ENCODE results near the gene PDS5B.

- no peak for TF ChIP-seq CTCF (IDR thresholded peaks at IDR 0.05)
- no peak for TF ChIP-seq GABPB1 (CRISPR knock-in tag; IDR thresholded peaks at IDR 0.05)
- TF ChIP-seq FOXP4 (CRISPR knock-in tag; IDR thresholded peaks at IDR 0.05): no peak
- TF ChIP-seq ESRRA (CRISPR knock-in tag; IDR thresholded peaks at IDR 0.05; ENCODE audit: borderline replicate concordance): no peak
- no peak for TF ChIP-seq ZNF512 (CRISPR knock-in tag; IDR thresholded peaks at IDR 0.05; ENCODE audit: borderline replicate concordance)
- TF ChIP-seq ETV6 (CRISPR knock-in tag; IDR thresholded peaks at IDR 0.05): no peak
- TF ChIP-seq NR2C2 (CRISPR knock-in tag; IDR thresholded peaks at IDR 0.05): no peak
- no peak for TF ChIP-seq PRDM15 (CRISPR knock-in tag; IDR thresholded peaks at IDR 0.05)
- TF ChIP-seq HMGXB4 (CRISPR knock-in tag; IDR thresholded peaks at IDR 0.05): no peak
- no peak for TF ChIP-seq E2F1 (CRISPR knock-in tag; IDR thresholded peaks at IDR 0.05)
- TF ChIP-seq ZNF532 (CRISPR knock-in tag; IDR thresholded peaks at IDR 0.05; ENCODE audit: borderline replicate concordance): no peak
- no peak for TF ChIP-seq E2F4 (CRISPR knock-in tag; IDR thresholded peaks at IDR 0.05; ENCODE audit: borderline replicate concordance, low read depth)
These were observed 215.9 kb downstream of the PDS5B start for GRCh38 chr13:32802159-32802558.
